ENCODE results near the gene TMC4. TPM values are rescaled to one million over a fixed set of nuclear protein-coding genes. Genes with fewer than 3 reads are reported as not detected.

Gene TMC4
- polyA plus RNA-seq, 1 of the 3 experiments (the other 2 are of a cell fraction) = 2.8 TPM

DNA sequence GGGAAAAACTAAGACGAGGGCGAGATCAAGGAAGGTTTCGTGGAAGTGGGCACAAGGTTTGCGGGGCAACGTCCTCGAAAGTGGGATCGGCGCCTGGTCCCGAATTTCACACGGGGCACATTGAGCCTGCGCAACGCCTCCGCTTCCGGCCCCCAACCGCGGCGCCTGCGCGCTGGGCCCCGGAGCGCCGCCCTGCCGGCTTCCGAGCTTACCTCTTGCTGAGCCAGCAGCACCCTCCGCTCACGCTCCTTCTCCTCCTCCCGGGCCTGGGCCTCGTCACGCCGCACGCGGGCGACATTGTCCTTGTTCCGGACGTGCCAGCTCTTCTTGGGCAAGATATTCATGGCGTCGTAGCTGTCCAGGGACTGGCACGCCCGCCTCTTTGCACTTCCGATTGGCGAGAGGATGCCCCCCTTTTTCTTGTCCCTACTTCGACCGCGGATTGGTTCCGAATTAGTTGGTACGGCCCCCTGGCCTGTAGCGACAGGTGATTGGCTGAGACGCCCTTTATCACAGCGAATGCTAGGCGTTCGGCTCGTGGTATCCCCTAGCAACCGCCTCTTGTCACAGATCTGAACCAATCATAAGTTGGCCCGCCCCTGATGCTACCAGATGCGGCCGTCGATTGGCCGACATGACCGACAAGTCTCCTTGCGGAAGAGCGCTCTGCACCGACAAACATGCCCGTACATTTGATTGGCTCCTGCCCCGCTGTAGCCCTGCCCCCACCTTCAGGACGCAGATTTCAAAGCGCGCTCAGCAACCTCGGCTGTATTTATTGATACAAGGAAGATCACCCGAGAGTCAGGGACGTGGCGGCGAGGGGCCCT lies 13.4 kb downstream of the TMC4 start, which contains the start of gene LENG1:
Gene LENG1, minus strand, starts transcription at position 370 of the 830 bp plus-strand sequence. Its CDS starts 26 bp downstream, at position 344.
- Histone ChIP-seq H3K79me2 (ENCODE audit: insufficient read depth) (peaks cover 19% of the 10 kb centered on the region; the same call in 1 of the 2 replicates), H3K27me3 (ENCODE audit: insufficient read depth) (no peaks in the 10 kb centered on the region), H3K9ac (peak within 1 kb of the TSS; percentile 88), H3K4me1 (ENCODE audit: control insufficient read depth in 1 of 2, insufficient read depth in 2 of 2, low read depth in 1 of 2, low read length in 1 of 2) (peaks cover 7 to 19% of the 10 kb centered on the region in 2 experiments; a peak in 2 of 4 replicates), H3K9me3 (no peaks in the 10 kb centered on the region), H3K4me3 (ENCODE audit: low read depth in 2 of 2, low read length in 1 of 2) (peak within 1 kb of the TSS; percentile 83 to 92), H3K9me2 (no peaks in the 10 kb centered on the region), H2AFZ (ENCODE audit: low read depth) (peak within 1 kb of the TSS; percentile 92), H3K4me2 (peak within 1 kb of the TSS; percentile 94), H3K27ac (ENCODE audit: low read depth in 2 of 2, low read length in 1 of 2) (peak within 1 kb of the TSS; percentile 97), H3F3A (replicated peaks; ENCODE audit: insufficient read depth) (peaks cover 4% of the 10 kb centered on the region), H3K36me3 (replicated peaks in 1 of 2; ENCODE audit: control insufficient read depth in 1 of 2, insufficient read depth in 2 of 2, low read length in 1 of 2) (peaks cover 21 to 26% of the 10 kb centered on the region in 2 experiments), H4K20me1 (ENCODE audit: insufficient read depth) (no peaks in the 10 kb centered on the region)
- DNase-seq = peak; percentile 97
- CTCF ChIA-PET = interaction anchor here (0.6 to 2.3 kb wide), 8 partner anchors 9 to 130 kb away, joined by 3 to 13 read pairs (median 4); partner anchors contain the start of genes PRPF31, TFPT and TMC4
- POLR2A ChIA-PET = interaction anchor here (0.6 to 1.7 kb wide), 4 partner anchors 9 to 30 kb away, joined by 3 to 9 read pairs (median 5); partner anchors contain the start of genes CNOT3 and MBOAT7
- WGBS (ENCODE audit: low lambda C conversion rate) = 2% methylated on average over 40 of the region's 72 CpGs
- TF ChIP-seq, protein P1, sequence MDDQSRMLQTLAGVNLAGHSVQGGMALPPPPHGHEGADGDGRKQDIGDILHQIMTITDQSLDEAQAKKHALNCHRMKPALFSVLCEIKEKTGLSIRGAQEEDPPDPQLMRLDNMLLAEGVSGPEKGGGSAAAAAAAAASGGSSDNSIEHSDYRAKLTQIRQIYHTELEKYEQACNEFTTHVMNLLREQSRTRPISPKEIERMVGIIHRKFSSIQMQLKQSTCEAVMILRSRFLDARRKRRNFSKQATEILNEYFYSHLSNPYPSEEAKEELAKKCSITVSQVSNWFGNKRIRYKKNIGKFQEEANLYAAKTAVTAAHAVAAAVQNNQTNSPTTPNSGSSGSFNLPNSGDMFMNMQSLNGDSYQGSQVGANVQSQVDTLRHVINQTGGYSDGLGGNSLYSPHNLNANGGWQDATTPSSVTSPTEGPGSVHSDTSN (IDR thresholded peaks at IDR 0.05) = peak; percentile 96
- TF ChIP-seq NRF1 (IDR thresholded peaks at IDR 0.05; ENCODE audit: low read depth, low read length) (peak; percentile 90), YY1 (IDR thresholded peaks at IDR 0.05; ENCODE audit: low read depth) (peak; percentile 83), RCOR1 (IDR thresholded peaks at IDR 0.05; ENCODE audit: low read length) (no peak), CHD2 (IDR thresholded peaks at IDR 0.05; ENCODE audit: low read length, partially characterized antibody) (peak; percentile 97), GABPA (IDR thresholded peaks at IDR 0.05; ENCODE audit: low read depth) (peak; percentile 81), GATA2 (CRISPR knock-in tag; IDR thresholded peaks at IDR 0.05) (no peak), EP300 (IDR thresholded peaks at IDR 0.05; ENCODE audit: borderline replicate concordance in 1 of 2, low read depth in 1 of 2, low read length in 1 of 2) (no peak), SMC3 (IDR thresholded peaks at IDR 0.05; ENCODE audit: low read depth, low read length) (no peak), FOXJ3 (CRISPR knock-in tag; IDR thresholded peaks at IDR 0.05) (no peak), MEF2A (IDR thresholded peaks at IDR 0.05; ENCODE audit: borderline replicate concordance, low read depth) (no peak), FOSL2 (IDR thresholded peaks at IDR 0.05; ENCODE audit: borderline replicate concordance, low read depth) (no peak), JUND (IDR thresholded peaks at IDR 0.05) (no peak), NFIC (IDR thresholded peaks at IDR 0.05; ENCODE audit: borderline replicate concordance) (no peak), ELF1 (IDR thresholded peaks at IDR 0.05) (peak; percentile 89), TEAD4 (IDR thresholded peaks at IDR 0.05; ENCODE audit: borderline replicate concordance, insufficient read depth) (no peak), RAD21 (IDR thresholded peaks at IDR 0.05; ENCODE audit: low read length) (no peak), TCF12 (IDR thresholded peaks at IDR 0.05) (no peak), RFX5 (IDR thresholded peaks at IDR 0.05; ENCODE audit: low read length) (peak; percentile 92), POLR2AphosphoS5 (IDR thresholded peaks at IDR 0.05; ENCODE audit: low read depth, low read length) (peak; percentile 45; the same call in 1 of the 2 replicates), EZH2phosphoT487 (IDR thresholded peaks at IDR 0.05; ENCODE audit: borderline replicate concordance, low read depth) (no peak), MXI1 (IDR thresholded peaks at IDR 0.05; ENCODE audit: low read depth, low read length) (peak; percentile 85), TAF1 (IDR thresholded peaks at IDR 0.05; ENCODE audit: borderline replicate concordance, low read depth, low read length) (peak; percentile 34; the same call in 1 of the 2 replicates), FOXM1 (IDR thresholded peaks at IDR 0.05; ENCODE audit: low read depth) (no peak)
- TF ChIP-seq, protein P2, sequence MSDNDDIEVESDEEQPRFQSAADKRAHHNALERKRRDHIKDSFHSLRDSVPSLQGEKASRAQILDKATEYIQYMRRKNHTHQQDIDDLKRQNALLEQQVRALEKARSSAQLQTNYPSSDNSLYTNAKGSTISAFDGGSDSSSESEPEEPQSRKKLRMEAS (IDR thresholded peaks at IDR 0.05; ENCODE audit: low read depth) = peak; percentile 94
- TF ChIP-seq, protein P3, sequence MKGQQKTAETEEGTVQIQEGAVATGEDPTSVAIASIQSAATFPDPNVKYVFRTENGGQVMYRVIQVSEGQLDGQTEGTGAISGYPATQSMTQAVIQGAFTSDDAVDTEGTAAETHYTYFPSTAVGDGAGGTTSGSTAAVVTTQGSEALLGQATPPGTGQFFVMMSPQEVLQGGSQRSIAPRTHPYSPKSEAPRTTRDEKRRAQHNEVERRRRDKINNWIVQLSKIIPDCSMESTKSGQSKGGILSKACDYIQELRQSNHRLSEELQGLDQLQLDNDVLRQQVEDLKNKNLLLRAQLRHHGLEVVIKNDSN (IDR thresholded peaks at IDR 0.05; ENCODE audit: borderline replicate concordance, low read depth) = no peak
- TF ChIP-seq, protein P4, sequence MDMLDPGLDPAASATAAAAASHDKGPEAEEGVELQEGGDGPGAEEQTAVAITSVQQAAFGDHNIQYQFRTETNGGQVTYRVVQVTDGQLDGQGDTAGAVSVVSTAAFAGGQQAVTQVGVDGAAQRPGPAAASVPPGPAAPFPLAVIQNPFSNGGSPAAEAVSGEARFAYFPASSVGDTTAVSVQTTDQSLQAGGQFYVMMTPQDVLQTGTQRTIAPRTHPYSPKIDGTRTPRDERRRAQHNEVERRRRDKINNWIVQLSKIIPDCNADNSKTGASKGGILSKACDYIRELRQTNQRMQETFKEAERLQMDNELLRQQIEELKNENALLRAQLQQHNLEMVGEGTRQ (IDR thresholded peaks at IDR 0.05; ENCODE audit: borderline replicate concordance, low read depth, low read length) = no peak
- TF ChIP-seq, protein P5, sequence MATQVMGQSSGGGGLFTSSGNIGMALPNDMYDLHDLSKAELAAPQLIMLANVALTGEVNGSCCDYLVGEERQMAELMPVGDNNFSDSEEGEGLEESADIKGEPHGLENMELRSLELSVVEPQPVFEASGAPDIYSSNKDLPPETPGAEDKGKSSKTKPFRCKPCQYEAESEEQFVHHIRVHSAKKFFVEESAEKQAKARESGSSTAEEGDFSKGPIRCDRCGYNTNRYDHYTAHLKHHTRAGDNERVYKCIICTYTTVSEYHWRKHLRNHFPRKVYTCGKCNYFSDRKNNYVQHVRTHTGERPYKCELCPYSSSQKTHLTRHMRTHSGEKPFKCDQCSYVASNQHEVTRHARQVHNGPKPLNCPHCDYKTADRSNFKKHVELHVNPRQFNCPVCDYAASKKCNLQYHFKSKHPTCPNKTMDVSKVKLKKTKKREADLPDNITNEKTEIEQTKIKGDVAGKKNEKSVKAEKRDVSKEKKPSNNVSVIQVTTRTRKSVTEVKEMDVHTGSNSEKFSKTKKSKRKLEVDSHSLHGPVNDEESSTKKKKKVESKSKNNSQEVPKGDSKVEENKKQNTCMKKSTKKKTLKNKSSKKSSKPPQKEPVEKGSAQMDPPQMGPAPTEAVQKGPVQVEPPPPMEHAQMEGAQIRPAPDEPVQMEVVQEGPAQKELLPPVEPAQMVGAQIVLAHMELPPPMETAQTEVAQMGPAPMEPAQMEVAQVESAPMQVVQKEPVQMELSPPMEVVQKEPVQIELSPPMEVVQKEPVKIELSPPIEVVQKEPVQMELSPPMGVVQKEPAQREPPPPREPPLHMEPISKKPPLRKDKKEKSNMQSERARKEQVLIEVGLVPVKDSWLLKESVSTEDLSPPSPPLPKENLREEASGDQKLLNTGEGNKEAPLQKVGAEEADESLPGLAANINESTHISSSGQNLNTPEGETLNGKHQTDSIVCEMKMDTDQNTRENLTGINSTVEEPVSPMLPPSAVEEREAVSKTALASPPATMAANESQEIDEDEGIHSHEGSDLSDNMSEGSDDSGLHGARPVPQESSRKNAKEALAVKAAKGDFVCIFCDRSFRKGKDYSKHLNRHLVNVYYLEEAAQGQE (IDR thresholded peaks at IDR 0.05; ENCODE audit: low read depth, low read length) = 0 out of 2 replicates have a peak, but pooled peaks have one; percentile 24

Measured in SK-N-SH (cell line).